ENCODE data around the gene LSP1.

The LSP1 gene

GRCh38 chr11:1892116-1892515 is 39.2 kb downstream of the LSP1 start:
- no peak overlapping the region for H3K4me3 ChIP-seq (ENCODE audit: low read depth, low read length)
- DNase-seq (ENCODE audit: low read depth): no peak
- TF ChIP-seq POLR2A (IDR thresholded peaks at IDR 0.05; ENCODE audit: extremely low read depth, insufficient read length): no peak
- no peak for TF ChIP-seq MYC (IDR thresholded peaks at IDR 0.05; ENCODE audit: low read depth, low read length)
- TF ChIP-seq CTCF (IDR thresholded peaks at IDR 0.05; ENCODE audit: low read depth, low read length): no peak
- TF ChIP-seq MAX (IDR thresholded peaks at IDR 0.05; ENCODE audit: low read depth, low read length): no peak

GRCh38 chr11:1892558-1892957 is 39.7 kb downstream of the LSP1 start:
- TF ChIP-seq MYC (IDR thresholded peaks at IDR 0.05; ENCODE audit: low read depth, low read length): no peak
- no peak for TF ChIP-seq POLR2A (IDR thresholded peaks at IDR 0.05; ENCODE audit: extremely low read depth, insufficient read length)
- TF ChIP-seq CTCF (IDR thresholded peaks at IDR 0.05; ENCODE audit: low read depth, low read length): no peak
- TF ChIP-seq MAX (IDR thresholded peaks at IDR 0.05; ENCODE audit: low read depth, low read length): no peak
- no peak for DNase-seq (ENCODE audit: low read depth)
- H3K4me3 ChIP-seq (ENCODE audit: low read depth, low read length): no peak overlapping the region

- no peak for DNase-seq (ENCODE audit: low read depth)
- no peak for TF ChIP-seq POLR2A (IDR thresholded peaks at IDR 0.05; ENCODE audit: extremely low read depth, insufficient read length)
- no peak for TF ChIP-seq MAX (IDR thresholded peaks at IDR 0.05; ENCODE audit: low read depth, low read length)
- TF ChIP-seq MYC (IDR thresholded peaks at IDR 0.05; ENCODE audit: low read depth, low read length): no peak
- no peak for TF ChIP-seq CTCF (IDR thresholded peaks at IDR 0.05; ENCODE audit: low read depth, low read length)
- H3K4me3 ChIP-seq (ENCODE audit: low read depth, low read length): no peak overlapping the region
Measured at GRCh38 chr11:1893581-1894359, 40.9 kb downstream of the LSP1 start.

- no peak for DNase-seq (ENCODE audit: low read depth)
- TF ChIP-seq POLR2A (IDR thresholded peaks at IDR 0.05; ENCODE audit: extremely low read depth, insufficient read length) (no peak), MYC (IDR thresholded peaks at IDR 0.05; ENCODE audit: low read depth, low read length) (no peak), MAX (IDR thresholded peaks at IDR 0.05; ENCODE audit: low read depth, low read length) (no peak), CTCF (IDR thresholded peaks at IDR 0.05; ENCODE audit: low read depth, low read length) (no peak)
- H3K4me3 ChIP-seq (ENCODE audit: low read depth, low read length): no peak overlapping the region
Measured at GRCh38 chr11:1894759-1895158, 41.9 kb downstream of the LSP1 start.

GRCh38 chr11:1896468-1896867 is 43.6 kb downstream of the LSP1 start:
- no peak overlapping the region for H3K4me3 ChIP-seq (ENCODE audit: low read depth, low read length)
- no peak for DNase-seq (ENCODE audit: low read depth)
- TF ChIP-seq CTCF (IDR thresholded peaks at IDR 0.05; ENCODE audit: low read depth, low read length) (no peak), MAX (IDR thresholded peaks at IDR 0.05; ENCODE audit: low read depth, low read length) (no peak), MYC (IDR thresholded peaks at IDR 0.05; ENCODE audit: low read depth, low read length) (no peak)

Data from NB4 (cell line).